ENCODE measurements around the gene EIPR1.

The EIPR1 gene

DNA sequence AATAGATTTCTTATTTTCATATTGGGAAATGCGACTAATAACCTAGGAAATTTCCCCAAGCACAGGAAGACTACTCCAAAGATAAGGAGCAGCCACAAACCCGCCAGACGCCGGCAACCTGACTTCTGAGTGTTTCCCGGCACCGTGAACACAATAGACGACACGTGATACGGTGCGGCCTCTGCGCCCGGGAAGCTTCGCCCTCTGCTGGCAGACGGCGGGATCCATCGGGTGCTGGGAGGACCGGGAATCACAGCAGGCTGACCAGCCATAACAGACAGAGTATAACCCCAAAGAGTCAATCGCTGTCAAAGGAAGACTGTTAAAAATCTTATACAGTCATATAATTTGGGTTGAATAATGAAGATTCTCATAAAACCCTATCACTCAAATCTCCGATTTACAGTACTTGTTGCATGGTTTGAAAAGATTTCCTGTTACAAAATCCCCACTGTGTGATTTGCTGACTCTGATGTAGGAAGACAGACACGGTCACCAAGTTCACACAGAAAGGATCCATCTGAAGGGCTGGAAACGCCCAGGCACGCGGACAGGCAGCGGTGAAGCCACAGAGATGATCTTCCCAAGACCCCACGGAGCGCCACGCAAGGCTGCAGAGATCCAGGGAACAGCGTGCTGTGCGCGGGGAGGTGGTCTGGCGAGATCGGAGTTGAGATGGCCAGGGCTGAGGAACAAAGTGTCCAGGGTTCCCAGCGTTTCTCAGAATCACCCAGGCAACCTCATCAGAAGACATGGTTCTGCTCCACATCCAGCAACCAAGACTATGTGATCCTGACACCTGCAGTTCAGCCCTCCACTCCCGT, 73.8 kb downstream of the EIPR1 start:
- peak overlapping the region; percentile 34 for H2BK5ac ChIP-seq (ENCODE audit: low read depth, low read length, poor library complexity)
- H3K4me2 ChIP-seq (ENCODE audit: low read length) = peak overlapping the region; percentile 13
- H2AK5ac ChIP-seq (ENCODE audit: low read length) = no peak overlapping the region
- H4K12ac ChIP-seq (ENCODE audit: low read depth, low read length) = no peak overlapping the region
- peaks cover 6% of the 10 kb centered on the region for H3K79me1 ChIP-seq (ENCODE audit: low read length)
- H3K4me3 ChIP-seq (ENCODE audit: low read depth, low read length) = no peak overlapping the region
- H3K4ac ChIP-seq (ENCODE audit: low read depth, low read length) = no peak overlapping the region
- peaks cover 10 to 13% of the 10 kb centered on the region in 2 experiments for H3K4me1 ChIP-seq (ENCODE audit: control insufficient read depth in 1 of 2, insufficient read depth in 2 of 2, low read length in 2 of 2)
- peak overlapping the region; percentile 73 for H3K14ac ChIP-seq (ENCODE audit: low read length)
- peaks cover 4% of the 10 kb centered on the region for H3K79me2 ChIP-seq (ENCODE audit: control insufficient read depth, insufficient read depth, low read length, poor library complexity)
- peak overlapping the region; percentile 55 for H4K8ac ChIP-seq (ENCODE audit: low read depth, low read length)
- no peaks in the 10 kb centered on the region for H3K27me3 ChIP-seq (ENCODE audit: insufficient read depth, low read length)
- peak overlapping the region; percentile 85 for H4K91ac ChIP-seq (ENCODE audit: low read depth, low read length)
- H3K27ac ChIP-seq (ENCODE audit: low read depth, low read length) = no peak overlapping the region
- H3K18ac ChIP-seq (ENCODE audit: low read length) = peak overlapping the region; percentile 85
- peak overlapping the region; percentile 25 for H2BK12ac ChIP-seq (ENCODE audit: low read length)
- peaks cover 2% of the 10 kb centered on the region for H3K9me3 ChIP-seq (ENCODE audit: insufficient read depth, low read depth, low read length)
- peak overlapping the region; percentile 36 for H2BK120ac ChIP-seq (ENCODE audit: insufficient read depth, low read length, poor library complexity)
- no peak overlapping the region for H3K23ac ChIP-seq (ENCODE audit: low read length)
- H3K36me3 ChIP-seq (ENCODE audit: control insufficient read depth in 1 of 2, insufficient read depth in 2 of 2, low read length in 2 of 2) = peaks cover 0 to 2% of the 10 kb centered on the region in 2 experiments
- DNase-seq = peak; percentile 61 to 85
- no peak overlapping the region for H3K9ac ChIP-seq (ENCODE audit: low read length)
- no peak overlapping the region for H2AFZ ChIP-seq (ENCODE audit: insufficient read depth, low read length, poor library complexity)
- no CpG with 5 or more reads among the region's 34 CpGs for WGBS (ENCODE audit: extremely low coverage, insufficient coverage, insufficient read length)

DNA sequence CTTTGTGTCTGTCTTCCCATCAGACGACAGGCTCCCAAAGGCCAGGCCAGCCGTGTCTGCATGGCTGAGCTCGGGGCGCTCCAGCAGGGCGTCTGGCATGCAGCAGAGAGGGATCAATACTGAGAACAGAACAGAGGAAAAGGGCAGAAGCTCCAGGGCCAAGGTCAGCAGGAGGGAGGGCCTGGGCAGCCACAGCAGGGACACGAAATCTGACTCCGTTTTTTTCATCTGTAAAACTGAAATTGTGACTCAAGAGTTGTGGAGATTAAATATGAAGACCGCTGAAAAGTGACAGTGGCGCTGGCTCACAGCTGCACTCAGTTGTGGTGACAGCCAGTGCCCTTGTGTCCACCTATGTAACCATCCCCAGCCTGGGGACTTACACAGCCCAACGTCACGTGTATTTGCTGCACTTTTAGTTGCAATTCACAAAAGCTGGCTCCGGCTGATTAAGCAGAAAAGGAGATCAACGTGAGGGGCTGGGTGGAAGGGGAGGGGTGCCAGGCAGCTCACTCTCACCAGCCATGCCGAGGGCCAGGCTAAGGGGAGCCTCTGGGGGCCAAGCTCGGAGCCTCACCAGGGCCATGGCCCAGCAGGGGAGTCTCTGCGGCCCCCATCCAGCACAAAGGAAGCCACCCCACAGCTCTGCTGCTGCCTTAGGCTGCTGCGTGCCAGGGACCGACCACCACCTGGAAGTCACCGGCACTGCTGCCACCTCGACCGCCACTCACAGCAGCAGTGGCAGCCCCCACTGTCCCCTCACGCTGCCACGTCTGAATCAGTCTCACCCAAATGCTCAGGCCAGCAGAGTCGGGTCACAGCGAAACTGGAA, 74.7 kb downstream of the EIPR1 start:
- Histone ChIP-seq H4K12ac (ENCODE audit: low read depth, low read length) (peak overlapping the region; percentile 15), H2BK120ac (ENCODE audit: insufficient read depth, low read length, poor library complexity) (peak overlapping the region; percentile 48), H3K4ac (ENCODE audit: low read depth, low read length) (peak overlapping the region; percentile 3), H2AFZ (ENCODE audit: insufficient read depth, low read length, poor library complexity) (peak overlapping the region; percentile 19), H3K23ac (ENCODE audit: low read length) (no peak overlapping the region), H3K14ac (ENCODE audit: low read length) (peak overlapping the region; percentile 73), H3K79me2 (ENCODE audit: control insufficient read depth, insufficient read depth, low read length, poor library complexity) (peaks cover 3% of the 10 kb centered on the region), H3K27me3 (ENCODE audit: insufficient read depth, low read length) (no peaks in the 10 kb centered on the region), H3K27ac (ENCODE audit: low read depth, low read length) (peak overlapping the region; percentile 0), H3K36me3 (ENCODE audit: control insufficient read depth in 1 of 2, insufficient read depth in 2 of 2, low read length in 2 of 2) (peaks cover 0 to 2% of the 10 kb centered on the region in 2 experiments), H2BK12ac (ENCODE audit: low read length) (peak overlapping the region; percentile 29), H3K4me2 (ENCODE audit: low read length) (peak overlapping the region; percentile 13), H2AK5ac (ENCODE audit: low read length) (peak overlapping the region; percentile 19), H3K9ac (ENCODE audit: low read length) (no peak overlapping the region), H4K91ac (ENCODE audit: low read depth, low read length) (peak overlapping the region; percentile 85), H2BK5ac (ENCODE audit: low read depth, low read length, poor library complexity) (peak overlapping the region; percentile 34), H3K4me3 (ENCODE audit: low read depth, low read length) (no peak overlapping the region), H3K79me1 (ENCODE audit: low read length) (peaks cover 6% of the 10 kb centered on the region), H3K9me3 (ENCODE audit: insufficient read depth, low read depth, low read length) (peaks cover 2% of the 10 kb centered on the region), H3K18ac (ENCODE audit: low read length) (peak overlapping the region; percentile 85), H4K8ac (ENCODE audit: low read depth, low read length) (peak overlapping the region; percentile 55), H3K4me1 (ENCODE audit: control insufficient read depth in 1 of 2, insufficient read depth in 2 of 2, low read length in 2 of 2) (peaks cover 9 to 12% of the 10 kb centered on the region in 2 experiments)
- no peak for DNase-seq
- WGBS (ENCODE audit: extremely low coverage, insufficient coverage, insufficient read length) = no CpG with 5 or more reads among the region's 25 CpGs

DNA sequence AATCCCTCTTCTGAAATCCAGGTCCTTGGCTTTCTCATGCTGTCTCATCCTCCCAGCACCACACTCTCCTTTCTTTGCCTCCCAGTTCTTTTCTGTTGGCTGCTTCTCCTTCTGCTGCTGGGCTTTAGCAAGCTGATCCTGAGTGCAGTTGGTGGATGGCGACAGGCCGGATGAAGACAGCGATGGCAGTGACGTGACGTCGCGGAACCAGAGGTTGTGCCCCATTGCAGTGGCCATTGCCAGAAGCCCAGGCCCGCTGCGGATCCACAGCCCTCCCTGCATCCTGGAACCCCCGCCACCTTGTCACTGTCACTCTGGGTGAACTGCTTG, 75.2 kb downstream of the EIPR1 start:
- no peak overlapping the region for H2AK5ac ChIP-seq (ENCODE audit: low read length)
- H2BK120ac ChIP-seq (ENCODE audit: insufficient read depth, low read length, poor library complexity) = no peak overlapping the region
- no peak overlapping the region for H3K23ac ChIP-seq (ENCODE audit: low read length)
- H2AFZ ChIP-seq (ENCODE audit: insufficient read depth, low read length, poor library complexity) = no peak overlapping the region
- WGBS (ENCODE audit: extremely low coverage, insufficient coverage, insufficient read length) = no CpG with 5 or more reads among the region's 10 CpGs
- H3K79me1 ChIP-seq (ENCODE audit: low read length) = peaks cover 6% of the 10 kb centered on the region
- H2BK12ac ChIP-seq (ENCODE audit: low read length) = peak overlapping the region; percentile 37
- peaks cover 2% of the 10 kb centered on the region for H3K9me3 ChIP-seq (ENCODE audit: insufficient read depth, low read depth, low read length)
- H3K4me3 ChIP-seq (ENCODE audit: low read depth, low read length) = no peak overlapping the region
- no peak overlapping the region for H3K18ac ChIP-seq (ENCODE audit: low read length)
- no peak overlapping the region for H4K91ac ChIP-seq (ENCODE audit: low read depth, low read length)
- H3K36me3 ChIP-seq (ENCODE audit: control insufficient read depth in 1 of 2, insufficient read depth in 2 of 2, low read length in 2 of 2) = peaks cover 0 to 2% of the 10 kb centered on the region in 2 experiments
- peak overlapping the region; percentile 0 for H3K27ac ChIP-seq (ENCODE audit: low read depth, low read length)
- H4K12ac ChIP-seq (ENCODE audit: low read depth, low read length) = no peak overlapping the region
- H3K4ac ChIP-seq (ENCODE audit: low read depth, low read length) = no peak overlapping the region
- H3K4me2 ChIP-seq (ENCODE audit: low read length) = no peak overlapping the region
- H3K4me1 ChIP-seq (ENCODE audit: control insufficient read depth in 1 of 2, insufficient read depth in 2 of 2, low read length in 2 of 2) = peaks cover 7 to 10% of the 10 kb centered on the region in 2 experiments
- H3K9ac ChIP-seq (ENCODE audit: low read length) = no peak overlapping the region
- no peak overlapping the region for H3K14ac ChIP-seq (ENCODE audit: low read length)
- DNase-seq = no peak
- no peaks in the 10 kb centered on the region for H3K27me3 ChIP-seq (ENCODE audit: insufficient read depth, low read length)
- H3K79me2 ChIP-seq (ENCODE audit: control insufficient read depth, insufficient read depth, low read length, poor library complexity) = peaks cover 2% of the 10 kb centered on the region
- no peak overlapping the region for H4K8ac ChIP-seq (ENCODE audit: low read depth, low read length)
- no peak overlapping the region for H2BK5ac ChIP-seq (ENCODE audit: low read depth, low read length, poor library complexity)

DNA sequence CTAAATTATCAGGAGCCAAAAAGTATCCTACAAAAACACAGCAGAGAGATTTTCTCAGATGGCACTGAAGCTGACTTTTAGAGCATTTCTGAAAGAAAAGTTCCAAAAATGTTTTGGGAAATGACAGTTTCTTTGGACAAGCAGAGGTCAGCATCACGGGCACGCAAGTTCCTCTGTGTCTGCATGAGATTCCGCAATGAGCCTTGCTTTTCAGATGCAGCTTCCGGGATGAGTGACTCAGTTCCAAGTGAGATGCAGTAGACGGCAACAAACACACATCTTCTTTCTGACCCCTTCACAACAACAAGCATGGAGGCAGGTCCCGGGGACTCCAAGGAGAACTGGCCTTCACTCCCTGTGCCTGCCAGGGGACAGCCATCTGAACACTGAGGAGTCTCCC, 76.6 kb downstream of the EIPR1 start:
- WGBS (ENCODE audit: extremely low coverage, insufficient coverage, insufficient read length) = no CpG with 5 or more reads among the region's 6 CpGs
- Histone ChIP-seq H4K12ac (ENCODE audit: low read depth, low read length) (no peak overlapping the region), H4K91ac (ENCODE audit: low read depth, low read length) (no peak overlapping the region), H3K9me3 (ENCODE audit: insufficient read depth, low read depth, low read length) (peaks cover 2% of the 10 kb centered on the region), H2BK12ac (ENCODE audit: low read length) (no peak overlapping the region), H3K4me1 (ENCODE audit: control insufficient read depth in 1 of 2, insufficient read depth in 2 of 2, low read length in 2 of 2) (peaks cover 7 to 10% of the 10 kb centered on the region in 2 experiments), H2BK5ac (ENCODE audit: low read depth, low read length, poor library complexity) (no peak overlapping the region), H2AFZ (ENCODE audit: insufficient read depth, low read length, poor library complexity) (no peak overlapping the region), H2BK120ac (ENCODE audit: insufficient read depth, low read length, poor library complexity) (no peak overlapping the region), H3K18ac (ENCODE audit: low read length) (no peak overlapping the region), H3K23ac (ENCODE audit: low read length) (no peak overlapping the region), H2AK5ac (ENCODE audit: low read length) (no peak overlapping the region), H3K4ac (ENCODE audit: low read depth, low read length) (no peak overlapping the region), H3K4me3 (ENCODE audit: low read depth, low read length) (no peak overlapping the region), H3K79me1 (ENCODE audit: low read length) (peaks cover 6% of the 10 kb centered on the region), H4K8ac (ENCODE audit: low read depth, low read length) (no peak overlapping the region), H3K9ac (ENCODE audit: low read length) (no peak overlapping the region), H3K36me3 (ENCODE audit: control insufficient read depth in 1 of 2, insufficient read depth in 2 of 2, low read length in 2 of 2) (peaks cover 0 to 2% of the 10 kb centered on the region in 2 experiments), H3K79me2 (ENCODE audit: control insufficient read depth, insufficient read depth, low read length, poor library complexity) (peaks cover 2% of the 10 kb centered on the region), H3K4me2 (ENCODE audit: low read length) (no peak overlapping the region), H3K27me3 (ENCODE audit: insufficient read depth, low read length) (no peaks in the 10 kb centered on the region), H3K14ac (ENCODE audit: low read length) (no peak overlapping the region), H3K27ac (ENCODE audit: low read depth, low read length) (no peak overlapping the region)
- no peak for DNase-seq
